NCI-H146 (cell line): ENCODE data around the gene SLC16A9.

Source experiments
- DNase-seq: peaks from one replicate; lab custom pipeline; 2025; lab: John Stamatoyannopoulos, UW

Gene SLC16A9

GRCh38 chr10:59719374-59719773, 9.7 kb upstream of the SLC16A9 start:
- DNase-seq = no peak

GRCh38 chr10:59718257-59718656, 8.6 kb upstream of the SLC16A9 start:
- no peak for DNase-seq

GRCh38 chr10:59713196-59713821, 3.7 kb upstream of the SLC16A9 start:
- DNase-seq = no peak

GRCh38 chr10:59711871-59712494, 2.3 kb upstream of the SLC16A9 start:
- no peak for DNase-seq

- DNase-seq = peak; percentile 60
Measured at GRCh38 chr10:59708816-59709394, 745 bp downstream of the SLC16A9 start.

GRCh38 chr10:59706851-59707797, 2.5 kb downstream of the SLC16A9 start:
- DNase-seq = no peak

- DNase-seq = no peak
Measured at GRCh38 chr10:59705931-59706330, 3.7 kb downstream of the SLC16A9 start.

GRCh38 chr10:59704630-59705029, 5.0 kb downstream of the SLC16A9 start:
- no peak for DNase-seq

- no peak for DNase-seq
Measured at GRCh38 chr10:59702347-59702746, 7.3 kb downstream of the SLC16A9 start.

- DNase-seq = no peak
Measured at GRCh38 chr10:59700709-59701108, 8.9 kb downstream of the SLC16A9 start.

GRCh38 chr10:59698326-59698725, 11.3 kb downstream of the SLC16A9 start:
- DNase-seq = no peak

- no peak for DNase-seq
Measured at GRCh38 chr10:59695637-59696036, 14.0 kb downstream of the SLC16A9 start.

- DNase-seq = no peak
Measured at GRCh38 chr10:59694936-59695335, 14.7 kb downstream of the SLC16A9 start.

- DNase-seq = no peak
Measured at GRCh38 chr10:59692113-59692512, 17.5 kb downstream of the SLC16A9 start.

- no peak for DNase-seq
Measured at GRCh38 chr10:59688921-59689351, 20.7 kb downstream of the SLC16A9 start.

- DNase-seq = no peak
Measured at GRCh38 chr10:59687657-59688056, 22.0 kb downstream of the SLC16A9 start.

GRCh38 chr10:59684006-59684405, 25.6 kb downstream of the SLC16A9 start:
- no peak for DNase-seq

- DNase-seq = no peak
Measured at GRCh38 chr10:59682986-59683937, 26.4 kb downstream of the SLC16A9 start.

- DNase-seq = no peak
Measured at GRCh38 chr10:59680199-59680598, 29.5 kb downstream of the SLC16A9 start.

GRCh38 chr10:59678884-59679301, 30.8 kb downstream of the SLC16A9 start:
- DNase-seq = no peak

GRCh38 chr10:59677253-59677831, 32.3 kb downstream of the SLC16A9 start:
- DNase-seq = no peak
